Right hindlimb (tissue), 1 donor: ENCODE results near the gene FBL.
A peak's percentile ranks its signal among the peaks of the same experiment; 100 is the strongest.
"Not testable (repeated sequence)": the region's sequence is repeated elsewhere in the genome, so short reads cannot be mapped to it uniquely, and the experiment has no call there.

ENCODE experiments used
- DNase-seq: peaks from one replicate; pipeline ENCODE4 v3.0.0-alpha.2; 2018

Gene FBL

GRCh38 chr19:39876486-39876885 is 30.3 kb upstream of the FBL start:
- not testable (repeated sequence) for DNase-seq

DNA sequence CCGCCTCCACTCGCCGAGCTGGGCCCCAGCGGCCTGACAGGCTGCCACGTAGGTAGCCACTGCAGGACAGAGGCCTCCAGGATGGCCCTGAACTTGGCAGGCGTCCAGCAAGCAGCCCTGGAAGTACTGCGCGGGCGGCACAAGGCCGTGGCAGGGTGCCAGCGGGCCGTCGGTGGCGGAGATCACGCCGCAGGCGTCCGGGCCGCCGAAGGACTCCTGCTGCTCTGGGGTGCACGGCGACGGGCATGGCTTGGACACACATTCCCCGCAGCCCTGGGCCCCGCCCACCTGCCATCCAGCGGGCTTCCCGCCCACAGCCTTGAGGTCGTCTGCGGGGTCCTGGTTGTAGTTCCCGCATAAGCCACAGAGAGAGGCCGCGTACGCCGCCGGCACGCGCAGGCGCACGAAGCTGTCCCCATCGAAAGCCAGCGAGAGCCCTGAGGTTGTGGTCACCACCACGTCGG is 29.3 kb upstream of the FBL start:
- DNase-seq, result not testable (repeated sequence)

- DNase-seq, result no peak
Observed at GRCh38 chr19:39874404-39874803, 28.2 kb upstream of the FBL start.

- DNase-seq, result no peak
Observed at GRCh38 chr19:39873385-39873784, 27.2 kb upstream of the FBL start.

DNA sequence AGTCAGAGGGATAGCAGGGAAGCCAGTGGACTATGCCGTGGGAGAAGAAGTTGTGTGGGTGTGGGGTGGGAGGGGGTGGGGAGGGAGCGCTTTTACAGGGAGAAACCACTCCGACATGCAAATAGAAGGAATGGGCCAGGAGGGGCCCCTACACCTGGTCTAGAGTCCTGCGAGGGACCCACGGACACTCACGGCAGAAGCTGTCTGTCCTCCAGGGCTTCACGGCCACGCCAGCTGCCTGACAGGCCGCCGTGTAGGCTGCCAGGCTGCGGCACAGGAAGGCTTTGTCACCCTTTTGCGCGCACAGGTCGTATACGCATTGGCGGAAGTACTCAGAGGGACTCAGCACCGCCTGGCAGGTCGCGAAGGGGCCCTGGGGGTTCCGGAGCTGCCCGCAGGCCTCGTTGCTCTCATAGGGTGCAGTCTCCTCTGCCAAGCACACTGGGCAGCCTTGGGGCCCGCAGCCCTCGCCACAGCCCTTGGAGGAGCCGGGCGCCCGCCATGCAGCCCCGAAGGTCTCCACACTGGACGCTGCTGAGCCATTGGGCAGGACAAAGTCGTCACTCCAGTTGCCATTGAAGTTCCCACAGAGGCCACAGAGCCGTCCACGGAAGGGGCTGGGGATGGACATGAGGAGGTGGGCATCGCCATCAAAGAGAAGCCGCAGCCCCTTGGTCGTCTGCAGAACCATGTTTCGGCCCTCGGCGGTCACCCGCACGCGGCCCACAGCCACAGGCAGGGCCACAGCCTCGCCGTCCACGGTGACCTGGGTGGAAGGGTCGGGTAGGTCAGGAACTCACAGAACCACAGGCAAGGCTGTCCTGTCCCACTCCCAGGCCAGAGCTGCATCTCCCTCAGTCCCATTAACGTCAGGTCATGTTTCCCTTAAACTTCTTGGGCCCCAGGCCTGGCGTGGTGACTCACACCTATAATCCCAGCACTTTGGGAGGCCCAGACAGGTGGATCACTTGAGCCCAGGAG is 26.0 kb upstream of the FBL start:
- no peak for DNase-seq

- DNase-seq, result no peak
Observed at GRCh38 chr19:39871362-39871761, 25.2 kb upstream of the FBL start.

- no peak for DNase-seq
Observed at GRCh38 chr19:39870171-39870971, 24.2 kb upstream of the FBL start.

GRCh38 chr19:39867952-39868351 is 21.8 kb upstream of the FBL start:
- no peak for DNase-seq

- no peak for DNase-seq
Observed at GRCh38 chr19:39867133-39867532, 21.0 kb upstream of the FBL start.

DNA sequence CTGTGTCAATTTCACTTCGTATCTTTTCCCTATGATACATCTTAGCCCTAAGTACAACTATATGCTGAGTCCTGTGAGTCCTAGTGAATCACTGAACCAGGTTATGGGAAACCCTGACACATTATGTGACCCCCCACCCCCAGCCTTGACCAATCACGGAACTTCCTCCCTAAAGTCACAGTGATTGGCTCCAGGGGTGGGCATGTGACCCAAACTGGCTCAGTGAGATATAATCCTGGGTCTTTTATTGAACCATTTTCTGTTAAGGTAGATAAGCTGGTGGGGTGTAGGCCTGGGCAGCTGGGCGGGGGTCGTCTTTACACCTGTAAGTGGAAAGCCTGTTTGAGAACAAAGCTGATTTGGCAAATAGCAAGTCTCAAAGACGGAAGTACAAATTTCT is 19.8 kb upstream of the FBL start:
- DNase-seq, result no peak

DNA sequence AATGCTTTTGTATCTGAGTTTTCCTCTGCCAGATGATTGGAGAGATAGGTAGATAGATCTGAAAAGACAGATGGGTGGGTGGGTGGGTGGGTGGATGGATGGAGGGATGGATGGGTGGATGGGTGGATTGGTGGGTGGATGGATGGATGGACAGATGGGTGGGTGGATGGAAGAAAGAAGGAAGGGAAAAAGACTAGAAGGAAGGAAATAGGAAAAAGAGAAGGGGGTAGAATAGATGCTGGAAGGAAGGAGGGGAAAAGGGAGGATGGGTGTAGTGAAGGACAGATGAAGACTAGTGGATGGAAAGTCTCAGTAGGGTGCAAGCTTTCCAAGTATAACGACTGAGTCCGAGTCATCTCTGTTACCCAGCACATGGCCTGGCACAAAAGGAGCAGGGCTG is 19.0 kb upstream of the FBL start:
- DNase-seq, result no peak

GRCh38 chr19:39864118-39864517 is 17.9 kb upstream of the FBL start:
- no peak for DNase-seq

DNA sequence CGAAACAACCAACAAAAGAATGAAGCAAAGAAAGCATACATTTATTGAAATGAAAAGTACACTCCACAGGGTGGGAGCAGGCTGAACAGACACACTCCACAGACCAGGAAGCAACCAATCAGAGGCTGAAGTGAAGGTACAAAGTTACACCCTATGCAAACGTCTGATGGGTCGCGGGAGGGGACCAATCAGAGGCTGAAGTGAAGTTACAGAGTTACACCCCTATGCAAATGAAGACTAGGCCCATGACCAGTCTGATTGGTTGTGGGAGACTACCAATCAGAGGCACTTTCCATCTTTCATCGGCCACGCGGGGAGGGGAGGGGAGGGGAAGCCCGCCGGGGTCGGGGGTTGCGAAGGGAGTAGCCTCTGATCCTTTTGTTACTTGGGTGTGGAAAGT is 12.4 kb upstream of the FBL start:
- no peak for DNase-seq

DNA sequence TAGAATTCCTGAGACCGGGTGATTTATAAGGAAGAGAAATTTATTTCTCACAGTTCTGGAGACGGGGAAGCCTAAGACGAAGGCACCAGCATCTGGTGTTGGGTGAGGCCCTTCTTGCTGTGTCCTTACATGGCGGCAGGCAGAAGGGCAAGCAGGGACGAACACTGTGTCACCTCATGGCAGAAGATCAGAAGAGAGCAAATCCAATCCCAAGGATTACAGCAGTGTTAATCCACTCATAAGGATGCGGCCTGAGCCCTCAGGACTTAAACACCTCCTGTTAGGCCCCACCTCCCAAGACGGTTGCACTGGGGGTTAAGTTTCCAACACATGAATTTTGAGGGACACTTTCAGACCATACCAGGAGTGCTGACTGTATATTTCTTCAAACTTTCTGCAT is 6.7 kb upstream of the FBL start:
- DNase-seq, result no peak

DNA sequence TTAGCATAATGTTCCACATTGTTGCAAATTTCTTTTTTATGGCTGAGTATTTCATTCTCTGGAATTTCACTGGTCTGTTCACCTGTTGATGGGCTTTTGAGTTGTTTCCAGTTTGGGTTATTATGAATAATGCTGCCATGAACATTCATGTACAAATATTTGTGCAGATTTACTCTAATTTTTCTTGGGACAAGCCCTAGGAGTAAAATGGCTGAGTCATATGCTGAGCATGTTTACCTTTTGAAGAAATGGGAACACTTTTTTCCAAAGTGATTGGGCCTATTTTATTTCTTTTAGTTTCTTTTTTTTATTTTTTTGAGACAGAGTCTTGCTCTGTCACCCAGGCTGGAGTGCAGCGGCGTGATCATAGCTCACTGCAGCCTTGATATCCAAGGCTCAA is 4.7 kb upstream of the FBL start:
- DNase-seq, result no peak

- DNase-seq, result no peak
Observed at GRCh38 chr19:39848392-39848791, 2.2 kb upstream of the FBL start.

GRCh38 chr19:39847525-39847924 is 1.3 kb upstream of the FBL start:
- DNase-seq, result no peak

- DNase-seq, result no peak
Observed at GRCh38 chr19:39846678-39847486, 703 bp upstream of the FBL start.

- peak; percentile 41 for DNase-seq
Observed at GRCh38 chr19:39845584-39845932, 621 bp downstream of the FBL start.

- DNase-seq, result no peak
Observed at GRCh38 chr19:39845172-39845571, 1.0 kb downstream of the FBL start.

- DNase-seq, result no peak
Observed at GRCh38 chr19:39843919-39844793, 2.0 kb downstream of the FBL start.
